Endothelial cell of hepatic sinusoid (primary cell): Measurements from ENCODE around the gene CAMK2D.
"Not testable (repeated sequence)": the region's sequence is repeated elsewhere in the genome, so short reads cannot be mapped to it uniquely, and the experiment has no call there.

Experiments
- in situ Hi-C: cut with HindIII; loops from 2 replicates; pipeline ENCODE4 v1.10.0; 2017; ENCODE audit warnings: low sequenced_read_pairs

The CAMK2D gene

DNA sequence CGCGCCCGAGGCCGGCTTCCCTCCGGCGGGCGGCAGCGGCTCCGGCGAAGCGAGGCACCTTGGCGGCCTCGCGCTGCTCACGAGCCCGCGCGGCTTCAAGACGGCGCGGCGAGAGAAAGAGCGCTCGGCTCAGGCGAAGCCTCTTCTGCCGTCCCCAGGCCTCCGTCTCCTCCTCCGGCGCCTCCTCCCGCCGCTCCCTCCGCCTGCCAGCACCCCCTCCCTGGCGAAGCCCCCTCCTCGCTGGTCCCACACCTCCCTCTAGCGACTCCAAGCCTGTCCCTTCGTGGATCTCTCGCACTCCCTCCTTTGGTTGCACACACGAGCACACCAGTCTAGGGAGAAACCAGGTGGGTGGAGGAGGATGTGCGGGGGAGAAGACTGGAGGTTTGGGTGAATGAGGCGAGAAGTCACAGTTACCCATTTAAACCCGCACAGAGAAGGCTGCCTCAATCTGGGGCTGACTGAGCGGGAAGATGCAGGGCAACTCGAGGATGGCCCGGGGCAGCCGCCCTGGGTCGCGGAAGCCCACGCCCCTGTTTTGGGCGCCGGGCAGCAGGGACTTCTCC lies at the start of gene CAMK2D:
TSS of gene CAMK2D (minus strand) at position 119 of the 566 bp plus-strand sequence. CDS start 670 bp downstream, outside the sequence.
- in situ Hi-C loops, result no loop called here

DNA sequence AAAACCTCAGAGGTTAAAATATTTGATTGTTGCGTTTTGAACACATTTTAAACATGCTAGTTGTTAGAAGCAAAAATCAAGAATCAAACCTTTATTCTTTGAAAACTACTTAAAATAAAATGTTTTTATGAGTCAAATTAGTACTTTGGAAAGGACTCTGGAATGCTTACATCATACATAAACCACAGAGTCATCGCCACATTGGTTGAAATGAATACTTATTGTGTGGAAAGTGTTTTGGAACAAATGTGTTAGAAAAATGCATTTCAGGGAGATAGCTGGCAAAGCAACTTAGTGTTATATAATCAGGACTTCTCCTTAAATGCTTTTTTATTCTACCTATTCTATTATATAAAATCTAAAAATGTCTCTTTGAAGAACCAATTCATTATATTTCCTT lies 49.4 kb upstream of the CAMK2D start:
- in situ Hi-C loops, result no loop called here

DNA sequence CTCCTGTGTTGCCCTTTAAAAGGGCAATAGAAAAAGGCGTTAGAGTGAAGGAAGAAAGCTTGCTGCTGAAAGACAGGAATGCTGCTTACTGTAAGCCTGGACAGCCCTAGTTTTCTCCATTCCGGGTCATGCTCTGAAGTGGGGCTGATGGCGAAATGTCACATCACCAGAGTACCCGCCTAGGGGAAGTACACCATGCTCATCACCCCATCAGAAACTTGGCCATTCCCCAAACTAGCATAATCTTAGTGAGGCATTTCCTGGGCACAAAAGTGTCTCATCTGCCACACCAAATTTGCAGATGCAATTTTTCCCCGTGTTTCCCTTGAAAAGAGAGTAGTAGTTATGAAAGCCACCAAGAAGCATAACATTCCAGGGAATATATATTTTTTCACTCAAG lies 47.8 kb upstream of the CAMK2D start:
- in situ Hi-C loops, result no loop called here

DNA sequence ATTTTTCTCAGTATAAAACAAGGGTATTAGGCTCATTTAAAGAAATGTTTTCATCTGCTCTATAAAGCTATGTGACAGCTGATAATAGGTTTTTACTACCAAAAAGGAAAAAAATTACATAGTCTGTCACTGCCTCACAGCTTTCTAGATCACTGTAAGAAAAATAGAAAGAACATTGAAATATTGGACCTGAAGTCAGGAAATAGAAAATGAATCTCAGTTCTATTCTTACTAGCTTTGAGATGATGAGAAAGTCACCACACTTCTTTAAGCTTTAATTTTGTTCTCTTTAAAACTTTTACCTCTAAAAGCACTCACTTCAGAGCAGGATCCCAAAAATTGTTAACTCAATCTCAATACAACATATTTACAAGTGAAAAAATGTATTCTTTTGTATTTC lies 45.3 kb upstream of the CAMK2D start:
- in situ Hi-C loops, result no loop called here

DNA sequence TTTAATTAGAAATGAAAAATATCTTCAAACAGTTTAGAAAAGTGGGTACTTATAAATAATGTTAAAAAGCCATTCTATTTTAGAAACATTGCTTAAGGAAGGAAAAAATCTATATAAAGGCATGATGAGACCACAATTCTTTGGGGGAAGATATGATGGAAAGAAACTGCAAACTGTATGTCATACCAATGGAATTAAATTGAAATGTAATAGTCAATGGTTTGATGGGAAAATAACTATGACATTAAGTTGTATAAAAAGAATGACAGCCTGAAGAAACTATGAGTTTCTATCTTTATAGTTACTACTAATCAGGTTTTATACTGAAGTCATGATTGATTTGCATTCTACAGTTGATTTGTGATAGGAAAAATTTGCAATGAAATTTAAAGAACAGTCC lies 40.3 kb upstream of the CAMK2D start:
- in situ Hi-C loops, result no loop called here

DNA sequence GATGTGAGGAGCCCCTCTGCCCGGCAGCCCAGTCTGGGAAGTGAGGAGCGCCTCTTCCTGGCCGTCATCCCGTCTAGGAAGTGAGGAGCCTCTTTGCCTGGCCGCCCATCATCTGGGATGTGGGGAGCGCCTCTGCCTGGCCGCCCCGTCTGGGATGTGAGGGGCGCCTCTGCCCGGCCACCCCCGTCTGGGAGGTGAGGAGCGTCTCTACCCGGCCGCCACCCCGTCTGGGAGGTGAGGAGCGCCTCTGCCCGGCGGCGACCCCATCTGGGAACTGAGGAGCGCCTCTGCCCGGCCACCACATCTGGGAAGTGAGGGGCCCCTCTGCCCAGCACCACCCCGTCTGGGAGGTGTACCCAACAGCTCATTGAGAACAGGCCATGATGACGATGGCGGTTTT lies 34.8 kb upstream of the CAMK2D start:
- in situ Hi-C loops, result not testable (repeated sequence)

DNA sequence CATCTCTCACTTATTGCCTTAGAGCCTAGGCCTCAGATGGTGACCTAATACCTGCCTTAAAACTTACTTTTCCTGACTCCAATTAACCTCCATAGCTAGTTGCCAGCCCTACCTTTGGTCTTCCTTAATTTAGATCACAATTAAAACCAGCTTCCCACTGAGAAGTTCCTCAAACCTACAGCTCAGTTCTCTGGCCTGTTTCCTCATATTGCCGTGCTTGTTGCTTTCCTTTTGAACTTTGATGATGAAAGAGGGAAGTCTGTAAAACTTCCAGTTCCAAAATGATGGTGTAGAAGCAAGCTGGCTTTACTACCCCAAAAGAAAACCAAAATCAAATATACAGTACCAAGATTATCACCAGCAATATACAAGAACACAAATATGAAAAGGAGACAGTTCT lies 28.9 kb upstream of the CAMK2D start:
- in situ Hi-C loops, result no loop called here

DNA sequence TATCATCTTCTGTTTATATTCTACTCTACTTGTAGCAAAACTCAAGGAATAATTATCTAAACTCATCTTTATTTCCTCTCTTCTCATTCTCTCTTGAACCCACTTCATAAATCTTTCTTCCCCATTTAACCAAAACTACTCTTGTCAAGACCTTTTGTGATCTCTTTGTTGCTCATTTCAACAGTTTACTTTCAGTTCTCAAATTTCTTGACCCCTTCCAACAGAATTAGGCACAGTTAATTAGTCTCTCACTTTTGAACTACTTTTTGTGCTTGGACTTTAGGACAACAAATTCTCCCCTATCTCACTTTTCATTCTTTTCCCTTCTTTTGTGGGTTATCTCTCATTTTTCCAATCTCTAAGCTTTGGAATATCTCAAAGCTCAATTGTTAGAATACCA lies 27.4 kb upstream of the CAMK2D start:
- in situ Hi-C loops, result no loop called here

DNA sequence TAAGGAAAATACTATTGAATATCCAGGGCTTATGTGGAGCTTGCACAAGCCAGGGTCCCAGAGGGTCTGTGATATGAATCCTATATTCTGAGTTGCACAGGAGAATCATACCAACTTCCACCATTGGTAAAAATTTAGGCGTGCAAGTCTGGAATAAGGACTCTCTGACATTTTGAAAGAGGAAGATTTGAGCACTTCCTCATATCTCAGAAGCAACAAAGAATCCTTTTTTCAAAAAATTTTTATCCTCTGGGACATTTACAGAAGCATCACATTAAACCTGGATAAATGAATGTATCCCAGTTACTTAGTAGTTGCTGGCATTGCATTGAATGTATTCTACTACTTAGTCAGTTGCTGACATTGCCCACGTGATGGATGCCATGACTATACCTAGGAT lies 24.2 kb upstream of the CAMK2D start:
- in situ Hi-C loops, result no loop called here

DNA sequence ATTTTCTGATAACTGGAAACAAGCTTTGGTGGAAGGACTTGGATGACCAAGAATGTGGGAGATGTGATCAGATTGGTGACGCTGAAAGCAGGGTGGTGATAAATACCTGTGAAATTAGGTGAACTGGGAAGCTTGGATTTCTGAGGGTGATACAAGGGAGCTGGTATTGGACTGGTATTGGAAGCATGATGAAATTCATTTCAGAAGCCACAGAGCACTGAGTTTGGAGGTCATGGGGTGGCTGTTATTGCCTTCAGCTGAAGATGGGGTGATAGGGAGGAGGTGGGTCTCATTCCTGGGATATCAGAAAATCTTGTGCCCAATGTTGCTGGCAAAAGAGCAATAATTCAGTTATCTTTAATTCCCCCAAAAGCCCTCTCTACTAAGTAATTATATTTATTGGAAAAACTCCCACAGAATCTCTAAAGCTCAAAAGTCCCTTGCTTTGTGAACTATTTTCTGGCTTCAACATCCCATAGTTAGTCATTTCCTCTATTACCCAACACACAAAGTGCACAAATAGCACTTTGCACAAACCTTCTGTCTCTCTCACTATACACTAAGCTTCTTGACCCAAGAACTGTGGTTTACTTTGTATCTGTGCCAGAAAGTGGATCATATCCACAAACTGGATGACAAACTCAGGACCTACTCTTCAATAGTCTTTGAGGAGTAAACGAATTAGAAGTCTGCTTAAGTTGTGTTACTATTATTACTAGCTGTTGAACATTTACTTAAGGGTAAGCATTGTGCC lies 23.1 kb upstream of the CAMK2D start:
- in situ Hi-C loops, result no loop called here

DNA sequence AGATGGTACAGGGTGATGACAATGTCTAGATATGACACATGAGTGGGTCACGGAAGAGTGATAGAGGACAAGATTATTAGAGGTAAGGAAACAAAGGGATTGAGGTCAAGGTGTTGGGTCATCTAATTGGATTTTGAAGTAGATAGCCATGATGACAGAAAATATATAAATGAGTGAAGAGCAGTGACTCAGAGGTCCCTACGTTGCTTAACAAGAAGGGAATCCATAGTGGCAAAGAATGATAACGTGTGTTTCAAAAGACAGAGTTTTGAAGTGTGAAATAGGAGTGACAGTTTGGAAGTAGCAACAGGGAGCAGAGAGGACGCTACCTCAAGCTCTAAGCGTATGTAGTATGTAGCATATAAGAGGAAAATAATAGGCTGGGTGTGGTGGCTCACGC lies 22.2 kb upstream of the CAMK2D start:
- in situ Hi-C loops, result no loop called here

DNA sequence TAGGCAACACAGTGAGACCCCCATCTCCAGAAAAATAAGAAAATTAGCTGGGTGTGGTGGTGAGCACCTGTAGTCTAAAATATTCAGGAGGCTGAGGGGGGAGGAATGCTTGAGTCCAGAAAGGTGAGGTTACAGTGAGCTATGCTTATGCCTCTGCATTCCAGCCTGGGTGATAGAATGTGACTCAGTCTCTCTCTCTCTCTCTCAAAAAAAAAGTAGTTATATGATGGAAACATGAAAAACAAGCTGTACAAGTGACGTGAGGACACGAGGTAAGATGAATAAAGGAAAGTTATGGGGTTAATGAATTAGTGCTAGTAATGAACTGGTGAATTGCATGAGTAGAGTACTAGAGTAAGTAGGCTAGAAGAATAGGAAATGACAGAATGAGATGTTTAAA lies 21.8 kb upstream of the CAMK2D start:
- in situ Hi-C loops, result no loop called here

DNA sequence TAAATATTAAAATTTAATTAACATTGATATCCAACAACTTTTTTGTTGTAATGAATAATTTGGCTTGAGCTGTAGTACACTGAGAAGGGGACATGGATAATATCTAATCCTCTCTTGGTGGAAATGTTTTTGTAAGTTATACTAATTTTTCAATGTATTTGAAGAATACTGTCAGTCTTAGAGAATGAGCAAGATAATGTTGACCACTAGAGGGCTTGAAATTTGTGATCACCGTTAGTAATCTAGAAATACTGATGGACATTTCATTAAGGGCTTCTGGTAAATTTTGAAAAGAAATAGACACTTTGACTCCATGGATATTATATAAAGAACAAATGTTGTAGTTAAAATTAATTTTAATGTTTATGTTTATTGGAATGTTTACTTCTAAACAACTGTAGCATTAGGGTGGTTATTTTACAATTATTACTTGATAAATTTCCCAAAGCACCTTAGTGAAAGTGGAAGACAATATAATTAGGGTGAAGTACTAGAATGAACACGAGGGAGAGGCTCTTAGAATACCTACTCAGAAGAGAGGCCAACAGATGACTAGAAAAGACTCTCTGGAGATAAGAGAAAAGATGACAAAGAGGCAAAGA lies 20.0 kb upstream of the CAMK2D start:
- in situ Hi-C loops, result no loop called here

DNA sequence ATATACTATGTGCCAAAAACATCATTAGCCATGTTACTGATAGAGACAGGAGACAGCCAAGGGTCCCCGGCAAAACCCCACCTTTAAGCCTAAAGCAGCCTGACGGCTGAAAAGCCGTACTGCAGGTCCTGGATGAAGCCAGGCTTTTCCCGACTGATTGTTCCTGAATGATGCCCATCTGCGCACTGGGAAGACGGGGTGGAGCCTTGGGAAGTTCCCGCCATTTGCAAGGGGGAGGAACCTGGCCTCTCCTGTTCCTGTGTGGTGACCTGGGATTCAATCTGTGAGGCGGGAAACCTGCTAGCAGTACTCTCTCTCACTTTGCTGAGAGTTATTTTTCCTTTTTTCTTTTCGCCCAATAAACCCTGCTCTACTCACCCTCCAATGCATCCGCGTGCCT lies 15.1 kb upstream of the CAMK2D start:
- in situ Hi-C loops, result no loop called here

DNA sequence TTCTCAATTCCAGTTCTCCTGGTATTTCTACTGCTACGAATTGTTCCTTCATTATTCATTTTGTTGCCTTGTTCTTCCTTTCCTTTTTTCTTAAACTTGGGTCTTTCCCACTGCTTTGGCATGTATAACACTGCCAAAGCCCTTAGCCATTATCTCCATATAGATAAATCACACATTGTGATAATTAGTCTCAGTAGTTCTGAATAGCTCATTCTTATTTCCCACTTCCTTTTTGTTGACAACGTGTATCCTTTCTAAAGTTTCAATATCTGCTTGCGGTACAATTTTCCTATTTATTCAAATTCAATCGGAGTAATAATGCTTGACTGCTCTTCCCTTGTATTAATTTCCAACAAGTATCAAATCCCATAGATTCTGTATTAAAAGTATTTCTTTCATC lies 14.5 kb upstream of the CAMK2D start:
- in situ Hi-C loops, result no loop called here

DNA sequence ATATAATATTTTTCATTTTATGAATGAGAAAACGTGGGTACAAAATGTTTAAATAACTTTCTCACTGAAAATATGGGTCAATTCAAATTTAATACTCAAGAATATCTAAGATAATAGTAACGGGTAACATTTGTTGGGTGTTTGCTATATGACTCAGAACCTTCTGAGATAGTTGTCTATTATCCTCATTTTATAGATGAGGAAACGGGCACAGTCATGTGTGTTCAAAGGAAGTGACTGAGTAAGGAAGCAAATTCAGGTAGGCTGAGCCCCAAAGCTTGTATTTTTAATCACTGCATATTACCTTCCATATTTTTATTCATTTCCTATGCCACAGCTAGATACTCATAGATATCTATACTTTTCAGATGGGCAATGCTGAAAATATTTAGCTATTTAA lies 12.2 kb upstream of the CAMK2D start:
- in situ Hi-C loops, result no loop called here

DNA sequence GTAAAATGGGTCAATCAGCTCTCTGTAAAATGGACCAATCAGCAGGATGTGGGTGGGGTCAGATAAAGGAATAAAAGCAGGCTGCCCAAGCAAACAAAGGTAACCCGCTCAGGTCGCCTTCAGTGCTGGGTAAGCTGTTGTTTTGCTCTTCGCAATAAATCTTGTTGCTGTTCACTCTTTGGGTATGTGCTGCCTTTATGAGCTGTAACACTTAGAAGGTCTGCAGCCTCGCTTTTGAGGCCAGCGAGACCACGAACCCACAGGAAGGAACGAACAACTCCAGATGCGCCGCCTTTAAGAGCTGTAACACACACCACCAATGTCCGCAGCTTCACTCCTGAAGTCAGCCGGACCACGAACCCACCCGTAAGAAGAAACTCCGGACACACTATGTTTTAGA lies 11.5 kb upstream of the CAMK2D start:
- in situ Hi-C loops, result no loop called here

DNA sequence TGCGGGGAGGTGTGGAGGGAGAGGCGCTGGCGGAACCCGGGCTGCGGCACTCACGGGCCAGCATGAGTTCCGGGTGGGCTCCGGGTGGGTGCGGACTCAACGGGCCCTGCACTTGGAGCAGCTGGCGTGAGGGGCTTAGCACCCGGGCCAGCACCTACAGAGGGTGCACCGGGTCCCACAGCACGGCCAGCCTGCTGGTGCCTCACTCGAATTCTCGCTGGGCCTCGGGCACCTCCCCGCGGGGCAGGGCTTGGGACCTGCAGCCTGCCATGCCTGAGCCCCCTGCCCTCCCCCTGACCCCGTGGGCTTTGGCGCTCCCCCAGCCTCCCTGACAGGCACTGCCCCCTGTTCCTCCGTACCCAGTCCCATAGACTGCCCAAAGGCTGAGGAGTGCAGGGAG lies 10.8 kb upstream of the CAMK2D start:
- in situ Hi-C loops, result no loop called here

DNA sequence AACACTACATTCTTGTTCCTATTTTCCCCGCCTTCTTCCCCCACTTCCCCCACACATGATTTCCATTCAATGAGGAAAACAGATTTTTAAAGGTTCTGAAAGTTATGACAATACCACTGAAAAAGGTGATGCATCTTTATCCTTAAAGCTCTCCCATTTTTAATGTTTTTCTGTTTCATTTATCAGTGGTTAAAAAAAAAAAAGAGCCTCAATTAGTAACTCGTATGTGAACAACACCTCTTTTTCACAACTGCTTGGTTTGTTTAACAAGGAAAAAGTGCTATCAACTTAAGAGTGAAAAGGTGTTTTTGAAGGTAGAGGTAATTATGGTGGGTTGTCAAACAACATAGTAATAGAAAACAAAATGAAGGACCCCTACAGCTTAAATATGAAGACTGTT lies 8.2 kb upstream of the CAMK2D start:
- in situ Hi-C loops, result no loop called here

DNA sequence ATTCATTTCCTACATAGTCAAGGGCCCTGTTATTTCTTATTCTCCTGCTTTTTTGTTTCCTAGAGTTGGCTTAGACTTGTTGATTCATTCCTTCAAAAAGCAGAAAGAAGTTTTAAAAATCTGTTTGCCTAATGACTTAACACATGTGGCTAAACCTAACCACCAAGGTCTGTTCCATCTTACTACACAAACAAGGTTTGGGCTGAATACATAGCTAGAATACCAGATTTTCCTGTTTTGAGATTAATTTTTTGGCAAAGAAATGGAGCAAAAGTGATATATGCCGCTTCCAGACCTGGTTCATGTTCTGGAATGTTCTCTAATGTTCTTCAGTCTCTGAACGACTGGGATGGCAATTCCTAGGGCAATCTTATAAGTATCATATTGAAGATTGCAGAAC lies 7.4 kb upstream of the CAMK2D start:
- in situ Hi-C loops, result no loop called here

DNA sequence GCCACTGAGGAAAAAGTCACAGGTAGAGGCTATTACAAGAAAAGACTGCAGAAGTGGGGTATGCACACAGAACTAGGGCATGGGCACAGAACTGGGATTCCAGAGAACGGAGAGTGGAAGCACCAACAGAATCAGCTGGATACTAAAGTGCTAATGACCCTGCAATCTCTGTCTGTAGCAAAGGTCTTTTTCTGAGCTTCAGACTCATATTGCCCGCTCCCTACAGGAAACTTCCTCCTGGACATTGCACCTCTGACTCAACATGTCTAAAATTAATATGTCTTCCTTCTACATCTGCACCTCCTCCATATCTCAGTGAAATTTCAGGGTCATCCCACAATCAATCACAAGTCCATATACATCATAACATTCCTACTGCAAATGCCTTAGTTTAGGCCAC lies 5.3 kb upstream of the CAMK2D start:
- in situ Hi-C loops, result no loop called here

DNA sequence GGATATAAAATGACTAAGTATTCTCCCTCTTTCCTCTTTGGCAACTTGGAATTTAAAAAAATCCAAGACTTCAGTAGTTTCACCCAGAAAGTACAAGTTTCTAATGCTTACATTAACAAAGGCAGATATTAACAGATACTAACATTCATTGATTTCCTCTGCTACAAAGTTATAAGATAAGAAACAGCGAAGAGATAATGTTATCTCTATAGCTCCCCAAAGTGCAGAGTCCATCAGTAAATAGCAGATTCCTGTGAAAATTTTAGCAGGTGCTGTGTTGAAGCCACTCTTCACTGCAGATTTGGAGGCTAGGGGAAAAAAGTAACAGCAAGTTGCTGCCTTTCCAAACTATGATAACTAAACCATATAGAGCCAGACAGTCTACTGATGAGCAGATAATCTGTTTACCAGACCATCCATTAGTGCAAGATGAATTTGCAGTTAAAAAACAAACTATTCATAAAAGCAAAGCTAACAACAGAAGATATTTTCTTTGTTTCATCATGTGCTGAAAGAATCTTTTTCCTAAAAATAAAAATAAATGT lies 3.3 kb upstream of the CAMK2D start:
- in situ Hi-C loops, result no loop called here
